H1 (cell line): ENCODE data around the gene TMIGD3.

Experiments
- EGR1 ChIP-seq: IDR thresholded peaks from 2 replicates; pipeline ENCODE4 v1.6.1; 2011; ENCODE audit warnings: low read depth, low read length, borderline replicate concordance
- EP300 ChIP-seq, 2 experiments: IDR thresholded peaks; 1 replicate in 1 of 2; 2 replicates in 1 of 2; pipeline ENCODE4 v1.6.1; 2011 to 2012; ENCODE audit warnings: low read depth in 2 of 2, low read length in 2 of 2, mild to moderate bottlenecking in 2 of 2, borderline replicate concordance in 1 of 2, inconsistent platforms in 1 of 2, moderate library complexity in 1 of 2
- HDAC6 ChIP-seq: IDR thresholded peaks from one replicate; pipeline ENCODE4 v1.7.1; 2012; ENCODE audit warnings: low read depth, mild to moderate bottlenecking, inconsistent platforms, low read length, moderate library complexity
- MAFK ChIP-seq: IDR thresholded peaks from 2 replicates; pipeline ENCODE4 v1.6.1; 2012; ENCODE audit warnings: low read depth, mild to moderate bottlenecking, improper control_type of control experiment, low read length
- POLR2A ChIP-seq, 2 experiments: IDR thresholded peaks; 1 replicate in 1 of 2; 2 replicates in 1 of 2; pipeline ENCODE4 v1.6.1; 2011; ENCODE audit warnings: low read depth in 2 of 2, low read length in 2 of 2, mild to moderate bottlenecking in 2 of 2; ENCODE audit errors: control extremely low read depth in 1 of 2
- RAD21 ChIP-seq, 2 experiments: IDR thresholded peaks in 1 of 2; conservative IDR thresholded peaks in 1 of 2; 2 replicates each; pipeline ENCODE4 v1.6.1; 2011; ENCODE audit warnings: low read depth in 2 of 2, low read length in 2 of 2, improper control_type of control experiment in 1 of 2, inconsistent platforms in 1 of 2, mild to moderate bottlenecking in 1 of 2, moderate library complexity in 1 of 2
- SAP30 ChIP-seq: fragments of 300-600 bp; sonication (generic); IDR thresholded peaks from 2 replicates; pipeline ENCODE4 v1.7.1; 2012; ENCODE audit warnings: low read length, moderate library complexity, mild to moderate bottlenecking, inconsistent platforms; ENCODE audit not compliant: insufficient read depth, insufficient replicate concordance
- ZNF274 ChIP-seq: IDR thresholded peaks from 2 replicates; pipeline ENCODE4 v1.7.0; 2012; ENCODE audit warnings: low read length, borderline replicate concordance; ENCODE audit errors: extremely low read depth
- TF ChIP-seq, protein P1 (sequence below), 3 experiments: IDR thresholded peaks; 1 replicate in 2 of 3; 2 replicates in 1 of 3; pipeline versions ENCODE4 v1.5.1 to v1.6.1; 2011; ENCODE audit warnings: low read length in 3 of 3, mild to moderate bottlenecking in 3 of 3, inconsistent platforms in 2 of 3, low read depth in 1 of 3, moderate library complexity in 1 of 3; ENCODE audit not compliant: insufficient read depth in 1 of 3; ENCODE audit errors: control extremely low read depth in 1 of 3
- TF ChIP-seq, protein P2 (sequence below): IDR thresholded peaks from 2 replicates; pipeline ENCODE4 v1.6.1; 2011; ENCODE audit warnings: low read length, improper control_type of control experiment

DNA sequence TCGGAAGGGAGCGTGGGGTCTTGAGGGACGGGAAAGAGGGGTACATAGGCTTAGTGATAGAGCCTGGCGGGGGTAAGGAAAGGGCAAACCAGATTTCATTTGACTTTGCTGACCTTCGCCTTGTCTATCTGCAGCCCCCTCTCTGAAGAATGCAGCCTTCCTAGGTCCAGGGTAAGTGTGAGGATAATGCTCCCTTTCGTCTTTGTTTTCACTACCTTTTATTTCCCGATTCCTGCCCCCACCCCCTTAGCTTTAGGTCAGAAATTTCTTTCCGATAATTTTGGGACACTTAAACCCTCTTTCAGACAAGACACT lies 53.8 kb downstream of the TMIGD3 start:
- no peak for TF ChIP-seq RAD21 (IDR thresholded peaks at IDR 0.05 in 1 of 2, conservative IDR thresholded peaks at IDR 0.05 in 1 of 2; ENCODE audit: low read depth in 2 of 2, low read length in 2 of 2)
- TF ChIP-seq SAP30, result no peak
- no peak for TF ChIP-seq EP300 (IDR thresholded peaks at IDR 0.05; ENCODE audit: borderline replicate concordance in 1 of 2, low read depth in 2 of 2, low read length in 2 of 2)
- TF ChIP-seq, protein P1, sequence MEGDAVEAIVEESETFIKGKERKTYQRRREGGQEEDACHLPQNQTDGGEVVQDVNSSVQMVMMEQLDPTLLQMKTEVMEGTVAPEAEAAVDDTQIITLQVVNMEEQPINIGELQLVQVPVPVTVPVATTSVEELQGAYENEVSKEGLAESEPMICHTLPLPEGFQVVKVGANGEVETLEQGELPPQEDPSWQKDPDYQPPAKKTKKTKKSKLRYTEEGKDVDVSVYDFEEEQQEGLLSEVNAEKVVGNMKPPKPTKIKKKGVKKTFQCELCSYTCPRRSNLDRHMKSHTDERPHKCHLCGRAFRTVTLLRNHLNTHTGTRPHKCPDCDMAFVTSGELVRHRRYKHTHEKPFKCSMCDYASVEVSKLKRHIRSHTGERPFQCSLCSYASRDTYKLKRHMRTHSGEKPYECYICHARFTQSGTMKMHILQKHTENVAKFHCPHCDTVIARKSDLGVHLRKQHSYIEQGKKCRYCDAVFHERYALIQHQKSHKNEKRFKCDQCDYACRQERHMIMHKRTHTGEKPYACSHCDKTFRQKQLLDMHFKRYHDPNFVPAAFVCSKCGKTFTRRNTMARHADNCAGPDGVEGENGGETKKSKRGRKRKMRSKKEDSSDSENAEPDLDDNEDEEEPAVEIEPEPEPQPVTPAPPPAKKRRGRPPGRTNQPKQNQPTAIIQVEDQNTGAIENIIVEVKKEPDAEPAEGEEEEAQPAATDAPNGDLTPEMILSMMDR (IDR thresholded peaks at IDR 0.05; ENCODE audit: control extremely low read depth in 1 of 3, insufficient read depth in 1 of 3, low read depth in 1 of 3, low read length in 3 of 3), result no peak
- TF ChIP-seq EGR1, result no peak
- TF ChIP-seq, protein P2, sequence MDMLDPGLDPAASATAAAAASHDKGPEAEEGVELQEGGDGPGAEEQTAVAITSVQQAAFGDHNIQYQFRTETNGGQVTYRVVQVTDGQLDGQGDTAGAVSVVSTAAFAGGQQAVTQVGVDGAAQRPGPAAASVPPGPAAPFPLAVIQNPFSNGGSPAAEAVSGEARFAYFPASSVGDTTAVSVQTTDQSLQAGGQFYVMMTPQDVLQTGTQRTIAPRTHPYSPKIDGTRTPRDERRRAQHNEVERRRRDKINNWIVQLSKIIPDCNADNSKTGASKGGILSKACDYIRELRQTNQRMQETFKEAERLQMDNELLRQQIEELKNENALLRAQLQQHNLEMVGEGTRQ, result no peak
- no peak for TF ChIP-seq HDAC6
- TF ChIP-seq POLR2A (IDR thresholded peaks at IDR 0.05; ENCODE audit: control extremely low read depth in 1 of 2, low read depth in 2 of 2, low read length in 2 of 2), result peak in 1 of 2 experiments; percentile 23; a peak in 1 of 3 replicates
- no peak for TF ChIP-seq MAFK
- TF ChIP-seq ZNF274, result no peak
